HG03196 (cell line): Measurements from ENCODE around the gene COQ8B.
"Not testable (repeated sequence)": the region's sequence is repeated elsewhere in the genome, so short reads cannot be mapped to it uniquely, and the experiment has no call there.

Source experiments
- ATAC-seq: cut with Tn5 transposase; IDR thresholded peaks from one replicate; pipeline ENCODE4 v1.9.1; 2021; ENCODE audit not compliant: unreplicated experiment

Gene COQ8B

DNA sequence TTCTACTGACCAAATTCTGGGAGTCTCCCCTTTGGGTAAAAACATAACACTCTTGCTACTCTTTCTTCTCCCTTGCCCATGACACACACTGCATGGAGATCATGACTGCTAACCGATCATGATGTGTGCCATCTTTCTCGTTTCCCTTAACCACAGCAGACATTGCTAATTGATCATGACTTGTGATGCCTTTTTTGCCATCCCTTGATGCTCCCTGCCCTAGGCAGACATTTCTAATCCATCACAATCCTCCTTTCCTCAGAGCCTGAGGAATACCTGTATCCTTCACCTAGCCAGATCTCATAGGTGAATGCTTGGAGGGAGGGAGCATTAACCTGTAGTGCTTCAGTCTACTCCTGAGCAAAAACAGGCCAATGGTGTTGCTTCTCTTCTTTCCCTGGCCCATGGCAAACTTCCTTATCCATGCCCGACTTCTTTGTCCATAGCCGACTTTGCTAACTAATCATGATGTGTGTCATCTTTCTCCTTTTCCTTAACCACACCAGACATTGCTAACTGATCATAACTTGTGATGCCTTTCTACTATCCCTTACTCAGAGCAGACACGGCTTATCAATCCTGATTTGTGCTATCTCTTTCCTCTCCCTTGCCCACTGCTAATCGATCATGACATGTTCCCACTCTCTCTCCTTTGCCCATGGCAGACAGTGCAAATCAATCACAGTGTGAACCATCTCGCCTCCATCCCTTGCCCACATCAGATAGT is 44.0 kb downstream of the COQ8B start:
- no peak for ATAC-seq

- no peak for ATAC-seq
These were observed 44.6 kb downstream of the COQ8B start for GRCh38 chr19:40672038-40672437.

GRCh38 chr19:40671404-40671803 is 45.3 kb downstream of the COQ8B start:
- ATAC-seq, result no peak

DNA sequence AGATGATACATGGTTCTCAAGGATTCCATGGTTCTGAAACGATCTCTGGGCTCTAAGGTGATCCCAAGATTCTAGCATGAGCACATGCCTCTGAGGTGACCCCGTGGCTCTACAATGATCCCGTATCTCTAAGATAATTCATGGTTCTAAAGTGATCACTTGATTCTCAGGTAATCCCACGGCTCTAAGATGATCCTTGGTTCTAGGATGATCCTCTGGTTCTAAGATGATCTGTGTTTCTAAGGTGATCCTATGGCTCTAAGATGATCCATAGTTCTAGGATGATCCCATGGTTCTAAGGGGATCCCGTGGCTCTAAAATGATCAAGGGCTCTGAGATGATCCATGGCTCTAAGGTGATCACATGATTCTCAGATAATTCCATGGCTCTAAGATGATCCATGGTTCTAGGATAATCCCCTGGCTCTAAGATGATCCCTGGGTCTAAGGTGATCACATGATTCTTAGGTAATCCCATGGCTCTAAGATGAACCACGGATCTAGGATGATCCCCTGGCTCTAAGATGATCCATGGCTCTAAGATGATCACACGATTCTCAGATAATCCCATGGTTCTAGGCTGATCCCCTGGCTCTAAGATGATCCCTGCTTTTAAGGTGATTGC is 47.6 kb downstream of the COQ8B start:
- no peak for ATAC-seq

DNA sequence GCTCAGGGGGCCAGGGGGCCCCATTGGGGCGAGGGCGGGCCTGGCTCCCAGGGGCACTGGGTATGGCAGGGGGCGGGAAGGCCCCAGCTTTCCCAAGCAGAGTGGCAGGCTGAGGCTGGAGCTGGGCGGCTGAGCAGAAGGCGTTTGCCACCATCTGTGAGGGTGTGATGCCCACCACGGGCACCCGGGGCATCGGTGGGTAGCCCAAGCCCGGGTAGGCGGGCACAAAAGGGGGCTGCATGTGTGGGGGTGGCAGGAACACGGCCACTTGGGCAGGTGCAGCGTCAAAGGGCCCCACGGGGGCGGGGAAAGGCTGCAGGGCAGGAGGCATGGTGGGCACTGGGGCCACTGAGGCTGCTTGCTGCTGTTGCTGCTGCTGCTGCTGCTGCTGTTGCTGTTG is 49.1 kb downstream of the COQ8B start:
- ATAC-seq, result no peak

- no peak for ATAC-seq
These were observed 49.8 kb downstream of the COQ8B start for GRCh38 chr19:40666803-40667438.

DNA sequence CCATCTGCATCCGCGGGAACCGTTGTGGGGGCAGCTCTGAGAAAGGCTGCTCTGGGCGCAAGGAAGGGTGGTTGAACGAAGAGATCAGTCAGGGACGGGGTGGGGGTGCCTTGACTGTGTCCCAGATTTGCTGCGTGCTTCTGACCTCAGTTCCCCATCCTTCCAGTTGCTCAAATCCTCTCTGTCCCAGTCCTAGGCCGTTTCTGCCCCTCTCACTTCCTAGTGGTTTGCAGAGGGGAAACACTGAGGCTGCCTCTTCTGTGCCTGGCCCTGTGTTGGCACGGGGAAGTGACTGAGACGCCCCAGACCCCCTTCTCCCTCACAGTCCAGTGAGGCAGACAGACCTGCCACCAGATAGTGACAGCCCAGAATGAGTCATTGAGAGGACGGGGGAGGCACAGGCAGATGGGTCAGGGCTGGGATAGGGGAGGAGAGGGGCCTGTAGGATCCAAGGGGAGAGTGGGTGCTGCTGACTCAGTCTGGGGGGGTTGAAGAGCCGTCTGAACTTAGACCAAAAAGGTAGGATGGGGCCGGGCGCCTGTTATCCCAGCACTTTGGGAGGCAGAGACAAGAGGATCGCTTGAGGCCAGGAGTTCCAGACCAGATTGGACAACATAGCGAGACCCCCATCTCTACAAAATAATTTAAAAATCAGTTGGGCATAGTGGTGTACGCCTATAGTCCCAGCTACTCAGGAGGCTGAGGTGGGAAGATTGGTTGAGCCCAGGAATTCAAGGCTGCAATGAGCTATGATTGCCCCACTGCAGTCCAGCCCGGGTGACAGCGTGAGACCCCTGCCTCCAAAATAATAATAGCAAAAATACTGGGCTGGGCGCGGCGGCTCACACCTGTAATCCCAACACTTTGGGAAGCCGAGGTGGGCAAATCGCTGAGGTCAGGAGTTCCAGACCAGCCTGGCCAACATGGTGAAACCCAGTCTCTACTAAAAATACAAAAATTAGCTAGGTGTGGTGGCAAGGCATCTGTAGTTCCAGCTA is 52.7 kb downstream of the COQ8B start:
- ATAC-seq, result no peak

DNA sequence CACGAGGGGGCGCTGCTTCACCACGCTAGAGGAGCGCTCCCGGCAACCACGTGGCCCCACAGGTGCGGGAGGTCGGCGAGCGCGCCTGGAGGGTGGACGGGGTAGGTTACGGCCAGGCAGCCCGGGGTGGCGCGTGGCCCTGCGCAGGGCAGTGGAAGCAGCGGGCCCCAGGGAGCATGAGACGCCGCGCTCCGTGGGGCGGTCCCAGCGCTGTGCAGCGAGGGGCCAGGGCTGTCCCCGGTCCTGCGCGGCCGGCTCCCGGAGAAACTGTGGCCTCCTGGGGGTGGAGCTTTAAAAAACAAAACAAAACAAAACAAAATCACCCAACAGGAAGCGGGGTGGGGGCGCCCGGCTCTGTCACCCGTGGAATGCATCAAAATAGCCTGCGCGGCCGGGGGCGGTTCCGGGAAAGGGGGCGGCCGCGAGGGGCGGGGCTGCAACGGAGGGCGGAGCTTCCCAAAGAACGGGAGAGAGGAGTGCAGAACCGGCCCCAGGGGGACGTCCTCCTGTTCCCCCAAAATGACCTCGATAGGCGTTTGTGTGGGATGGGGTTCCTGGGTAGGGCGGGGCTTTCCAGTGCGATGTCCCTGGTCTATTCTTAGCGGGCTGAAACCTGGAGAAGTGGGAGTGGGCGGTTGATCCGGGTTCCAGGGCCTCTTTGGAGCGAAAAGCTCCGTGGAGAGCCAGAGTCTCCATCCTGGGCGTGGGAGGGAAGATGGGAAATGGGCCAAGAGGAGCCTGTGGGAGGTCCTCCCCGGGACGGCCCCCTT is 53.6 kb downstream of the COQ8B start:
- peak; percentile 72 for ATAC-seq

DNA sequence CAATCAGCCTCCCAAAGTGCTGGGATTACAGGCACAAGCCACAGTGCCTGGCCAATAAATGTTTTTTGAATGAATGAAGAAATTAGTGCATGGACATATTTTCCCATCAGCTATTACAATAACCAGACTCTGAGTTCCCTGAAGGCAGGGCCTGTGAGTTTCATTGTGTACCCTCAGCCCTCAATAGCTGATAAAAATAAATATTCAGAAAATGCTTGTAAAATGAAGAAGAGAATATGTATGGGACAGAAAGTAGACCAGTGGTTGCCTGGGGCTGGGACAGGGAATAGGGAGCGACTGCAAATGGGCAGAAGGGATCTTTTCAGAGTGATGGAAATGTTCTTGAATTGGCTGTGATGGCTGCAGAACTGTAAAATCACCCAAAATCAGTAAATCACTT is 55.1 kb downstream of the COQ8B start:
- ATAC-seq, result no peak

GRCh38 chr19:40659566-40659965 is 57.1 kb downstream of the COQ8B start:
- no peak for ATAC-seq

- ATAC-seq, result no peak
These were observed 57.6 kb downstream of the COQ8B start for GRCh38 chr19:40659116-40659515.

GRCh38 chr19:40658031-40658430 is 58.7 kb downstream of the COQ8B start:
- ATAC-seq, result no peak

DNA sequence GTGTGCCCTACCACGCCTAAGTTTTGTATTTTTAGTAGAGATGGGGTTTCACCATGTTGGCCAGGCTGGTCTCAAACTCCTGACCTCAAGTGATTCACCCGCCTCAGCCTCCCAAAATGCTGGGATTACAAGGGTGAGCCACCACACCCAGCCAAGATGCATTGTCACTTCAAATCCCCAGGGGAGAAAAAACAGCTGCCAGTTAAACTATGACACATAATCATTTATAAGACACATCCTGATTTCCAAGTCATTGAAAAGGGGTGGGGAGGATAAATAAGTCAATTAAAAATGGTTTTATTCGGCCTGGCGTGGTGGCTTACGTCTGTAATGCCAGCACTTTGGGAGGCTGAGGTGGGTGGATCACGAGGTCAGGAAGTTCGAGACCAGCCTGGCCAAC is 61.0 kb downstream of the COQ8B start:
- ATAC-seq, result not testable (repeated sequence)

- ATAC-seq, result not testable (repeated sequence)
These were observed 64.4 kb downstream of the COQ8B start for GRCh38 chr19:40652303-40652702.

DNA sequence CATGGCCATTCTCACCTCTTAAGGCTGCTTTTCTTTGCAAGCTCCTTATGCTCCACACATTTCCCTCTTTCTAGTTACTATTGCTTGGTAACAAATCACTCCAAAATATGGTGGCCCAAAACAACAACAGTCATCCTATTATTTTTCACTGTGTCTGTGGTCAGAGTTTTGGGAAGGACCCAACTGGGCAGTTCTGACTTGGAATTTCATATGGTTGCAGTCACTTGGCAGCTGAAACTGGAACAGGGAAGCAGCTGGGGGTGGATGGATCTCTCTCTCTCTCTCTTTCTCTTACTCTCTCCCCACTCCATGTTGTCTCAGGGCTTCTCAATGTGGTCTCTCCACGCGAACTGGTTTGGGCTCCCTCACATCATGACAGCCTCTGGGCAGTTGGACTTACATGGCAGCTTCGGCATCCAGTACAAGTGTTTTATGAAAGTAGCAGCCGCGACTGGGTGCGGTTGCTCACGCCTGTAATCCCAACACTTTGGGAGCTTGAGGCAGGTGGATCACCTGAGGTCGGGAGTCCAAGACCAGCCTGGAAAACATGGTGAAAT is 65.9 kb downstream of the COQ8B start:
- no peak for ATAC-seq

DNA sequence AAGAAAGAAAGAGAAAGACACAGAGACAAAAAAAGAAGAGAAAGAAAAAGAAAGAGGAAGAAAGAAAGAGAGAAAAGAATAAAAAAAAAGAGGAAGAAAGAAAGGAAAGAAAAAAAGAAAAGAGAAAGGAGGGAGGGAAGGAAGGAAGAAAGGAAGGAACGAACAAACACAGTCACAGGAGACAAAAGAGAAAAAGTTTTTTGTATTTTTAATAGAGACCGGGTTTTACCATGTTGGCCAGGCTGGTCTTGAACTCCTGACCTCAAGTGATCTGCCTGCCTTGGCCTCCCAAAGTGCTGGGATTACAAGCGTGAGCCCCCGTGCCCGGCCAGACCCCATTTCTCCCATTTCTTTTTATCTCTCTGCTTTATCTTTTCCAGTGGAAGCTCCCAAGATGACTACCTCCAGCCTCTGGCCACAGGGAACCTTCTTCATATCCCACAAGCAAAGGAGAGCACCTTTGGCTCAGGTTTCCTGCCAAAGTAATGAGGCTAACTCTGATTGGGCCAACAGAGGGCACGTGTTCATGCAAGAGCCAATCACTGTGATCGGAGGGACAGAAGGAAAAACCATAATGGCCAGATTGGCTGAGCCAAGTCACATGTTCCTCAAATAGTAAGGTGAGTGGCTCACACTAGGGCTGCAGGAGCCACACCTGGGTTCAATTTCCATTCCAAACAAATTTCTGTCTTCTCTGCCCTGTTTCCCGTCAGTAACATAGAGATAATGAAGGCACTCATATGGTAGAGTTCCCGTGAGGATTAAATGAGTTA is 66.6 kb downstream of the COQ8B start:
- not testable (repeated sequence) for ATAC-seq

- no peak for ATAC-seq
These were observed 69.9 kb downstream of the COQ8B start for GRCh38 chr19:40646743-40647254.

DNA sequence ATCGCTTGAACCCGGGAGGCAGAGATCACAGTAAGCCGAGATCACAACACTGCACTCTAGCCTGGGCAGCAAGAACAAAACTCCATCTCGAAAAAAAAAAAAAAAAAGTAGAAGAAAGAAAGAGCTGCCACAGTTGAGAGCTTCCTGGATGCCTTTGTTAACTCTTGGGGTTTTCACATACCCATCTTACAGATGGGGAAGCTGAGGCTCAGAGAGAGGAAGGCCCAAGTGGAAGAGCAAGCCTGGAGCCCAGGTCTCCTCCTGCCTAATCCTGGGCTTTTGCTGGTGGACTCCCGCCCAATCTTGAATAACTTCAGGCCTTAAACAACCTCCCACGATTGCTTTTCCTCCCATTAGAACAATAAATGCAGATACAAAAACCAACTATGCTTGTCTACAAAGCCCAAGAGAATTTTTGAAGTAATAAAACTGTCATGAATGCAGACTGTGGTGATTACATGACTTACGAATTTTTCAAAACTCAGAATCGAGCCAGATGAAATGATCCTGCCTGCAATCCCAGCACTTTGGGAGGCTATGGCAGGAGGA is 73.9 kb downstream of the COQ8B start:
- ATAC-seq, result no peak
